Ovary (tissue), 9 donors: ENCODE measurements around the gene SLC13A5. TPM values are rescaled to one million over a fixed set of nuclear protein-coding genes. Genes with fewer than 3 reads are reported as not detected.
A peak's percentile ranks its signal among the peaks of the same experiment; 100 is the strongest.

Experiments
- DNase-seq, 5 donors: peaks; one replicate each; pipeline ENCODE4 v3.0.0-alpha.2; 2019 to 2020
- H3K27ac ChIP-seq, 2 donors: fragments of 200-600 bp; one replicate each; pipeline versions ENCODE4 v1.5.1 to v1.8.0; 2019 to 2022
- H3K27me3 ChIP-seq: fragments of 200-600 bp; one replicate; pipeline ENCODE4 v1.8.0; 2022
- H3K36me3 ChIP-seq: fragments of 200-600 bp; sonication (generic); one replicate; pipeline ENCODE4 v1.5.1; 2019
- H3K4me1 ChIP-seq: one replicate; pipeline ENCODE4 v1.8.1; 2013; ENCODE audit warnings: mild to moderate bottlenecking, moderate library complexity; ENCODE audit not compliant: insufficient read depth
- H3K4me3 ChIP-seq: fragments of 200-600 bp; sonication (generic); one replicate; pipeline ENCODE4 v1.5.1; 2017
- H3K9me3 ChIP-seq, 2 donors: fragments of 200-600 bp in 1 of 2; sonication (generic) in 1 of 2; one replicate each; pipeline versions ENCODE4 v1.5.1 to v1.8.1; 2013 to 2019; ENCODE audit warnings: mild to moderate bottlenecking in 1 of 2, moderate library complexity in 1 of 2
- CTCF ChIP-seq, 3 donors: fragments of 450-650 bp in 2 of 3; fragments of 200-600 bp in 1 of 3; IDR thresholded peaks; one replicate each; pipeline versions ENCODE4 v1.5.1 to v1.8.0; 2016 to 2022; ENCODE audit warnings: antibody characterized with exemption in 3 of 3, mild to moderate bottlenecking in 1 of 3
- EP300 ChIP-seq: sonication (generic); formaldehyde crosslinking; IDR thresholded peaks from one replicate; pipeline ENCODE4 v1.6.1; 2017; ENCODE audit warnings: antibody characterized with exemption
- POLR2A ChIP-seq: fragments of 450-650 bp; IDR thresholded peaks from one replicate; pipeline ENCODE4 v1.6.1; 2017; ENCODE audit warnings: antibody characterized with exemption, mild to moderate bottlenecking, moderate library complexity
- WGBS, 3 donors: extraction: QIAGEN DNeasy Blood & Tissue Kit in 1 of 3; methylation state at CpG; one replicate each; pipeline versions ENCODE4 v1.1.5 to v1.1.7; 2013 to 2017; 5-methylcytosine and 5-hydroxymethylcytosine counted together
- intact Hi-C, 4 donors: fragments of 100-400 bp; cut with DNase I; formaldehyde crosslinking; loops; one replicate each; pipeline versions ENCODE4 v1.11.0 to v1.15.1; 2022 to 2023
- polyA plus RNA-seq, 2 donors: library from polyadenylated mRNA; stranded (reverse); fragments of 200-250 nt in 1 of 2; fragments of 350-450 nt in 1 of 2; fragmentation: Illumina TruSeq in 1 of 2; extraction: RNeasy Lipid Tissue Mini Kit (QIAGEN cat#74804) in 1 of 2; gene quantifications; one replicate each; pipeline ENCODE4 v1.2.3, GENCODE V29; 2013 to 2014
- total RNA-seq, 7 donors: library from RNA; depleted of rRNA in 2 of 7; stranded (reverse); fragments of >200 nt in 2 of 7; fragmentation: NEBNext Ultra II Directional in 3 of 7; extraction: Animal tissue kit (Norgen Biotek cat#: 25700) in 3 of 7; gene quantifications; one replicate each; pipeline versions ENCODE4 v1.1.0 to v1.2.4, GENCODE V29; 2016 to 2023
- donor health status: DM: no; HTN: no; CAD: no; lungs with moderate emphysema.
- donor health status: DM: no; HTN: no; CAD: no.
- donor health status: Bipolar disorder and iron deficiency.
- donor health status: DM: yes; HTN: yes; CAD: no.
- donor health status: DM: no; HTN: no; CAD: no.
- donor health status: DM: yes; HTN: yes; CAD: no.

Gene SLC13A5
- total and polyA plus RNA-seq, 9 donors = 0.45 to 2.6 (median 1.4) TPM

DNA sequence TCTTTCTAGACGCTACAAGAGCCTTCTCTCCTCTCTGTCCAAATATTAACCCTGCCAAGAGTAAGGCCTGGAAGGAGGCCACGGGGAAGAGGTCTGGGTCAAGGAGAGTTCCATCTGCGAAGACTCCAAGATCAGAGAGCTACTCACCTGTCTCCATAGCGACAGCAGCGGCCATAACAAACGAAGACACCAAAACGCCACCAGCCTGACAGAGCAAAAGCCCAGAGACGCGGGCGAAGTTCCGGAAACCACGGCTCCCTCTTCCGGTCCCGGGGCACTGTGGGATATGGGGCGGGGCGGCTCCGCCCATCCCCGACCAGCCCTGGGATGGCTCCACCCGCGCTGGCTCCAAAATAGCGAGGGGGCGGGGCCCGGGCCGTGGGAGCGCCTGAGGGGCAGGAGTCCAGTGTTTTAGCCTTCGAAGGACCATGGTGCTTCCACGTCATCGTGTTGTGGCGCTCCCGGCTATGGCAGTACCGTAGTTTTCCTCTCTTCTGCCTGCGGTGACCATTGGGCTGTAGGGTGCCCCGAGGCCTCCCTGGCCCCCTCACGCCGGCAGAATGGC is 61.7 kb downstream of the SLC13A5 start, which contains the start of the genes C17orf100 and MED31:
Gene C17orf100 (plus strand): TSS at position 409 of the 565 bp plus-strand sequence. CDS start 152 bp downstream, at position 561.
Gene MED31 (minus strand): TSS at position 252 of the 565 bp plus-strand sequence. CDS start 77 bp downstream, at position 175.
- 1 to 4% (median 2%) methylated on average over 14 to 35 of the region's 35 CpGs for WGBS, 3 donors
- Histone ChIP-seq H3K4me1 (peaks cover 6% of the 10 kb centered on the region), H3K4me3 (peak within 1 kb of the TSS; percentile 86), H3K9me3 (no peaks in the 10 kb centered on the region), H3K36me3 (no peaks in the 10 kb centered on the region), H3K27me3 (no peaks in the 10 kb centered on the region), H3K27ac (peak within 1 kb of the TSS in 1 of 2 donors; percentile 60)
- intact Hi-C loops = no loop called here
- TF ChIP-seq CTCF (IDR thresholded peaks at IDR 0.05) (no peak), POLR2A (peak; percentile 48)
- peak; percentile 92 to 97 (median 95) for DNase-seq

GRCh38 chr17:6648181-6648580 is 65.0 kb downstream of the SLC13A5 start:
- H3K4me1 ChIP-seq = peaks cover 4% of the 10 kb centered on the region
- H3K36me3 ChIP-seq = no peaks in the 10 kb centered on the region
- intact Hi-C loops = no loop called here
- no peak for DNase-seq
- TF ChIP-seq CTCF (IDR thresholded peaks at IDR 0.05) = no peak
- no peak for TF ChIP-seq EP300
- no peak for TF ChIP-seq POLR2A
- no peaks in the 10 kb centered on the region for H3K27me3 ChIP-seq
- no peak overlapping the region for H3K27ac ChIP-seq
- no peaks in the 10 kb centered on the region for H3K9me3 ChIP-seq
- H3K4me3 ChIP-seq = no peak overlapping the region

GRCh38 chr17:6643451-6644125 is 69.6 kb downstream of the SLC13A5 start:
- Histone ChIP-seq H3K9me3 (no peaks in the 10 kb centered on the region), H3K4me1 (peaks cover 12% of the 10 kb centered on the region), H3K27me3 (no peaks in the 10 kb centered on the region), H3K4me3 (no peak overlapping the region), H3K27ac (no peak overlapping the region), H3K36me3 (no peaks in the 10 kb centered on the region)
- WGBS, 3 donors = 53 to 80% (median 77%) methylated on average over 5 of the region's 5 CpGs
- no peak for DNase-seq
- intact Hi-C loops = no loop called here
- TF ChIP-seq POLR2A = no peak

- H3K36me3 ChIP-seq = no peaks in the 10 kb centered on the region
- intact Hi-C loops = no loop called here
- no peak overlapping the region for H3K27ac ChIP-seq
- no peaks in the 10 kb centered on the region for H3K27me3 ChIP-seq
- no peak for TF ChIP-seq POLR2A
- TF ChIP-seq EP300 = no peak
- TF ChIP-seq CTCF (IDR thresholded peaks at IDR 0.05) = no peak
- H3K9me3 ChIP-seq = no peaks in the 10 kb centered on the region
- WGBS, 3 donors = 66 to 70% (median 68%) methylated on average over 2 of the region's 2 CpGs
- DNase-seq = no peak
- H3K4me1 ChIP-seq = peaks cover 18% of the 10 kb centered on the region
- H3K4me3 ChIP-seq = no peak overlapping the region
These were observed 70.6 kb downstream of the SLC13A5 start for GRCh38 chr17:6642592-6642991.

- no peak for DNase-seq
- TF ChIP-seq POLR2A (no peak), EP300 (no peak), CTCF (IDR thresholded peaks at IDR 0.05) (no peak)
- WGBS, 3 donors = 2 to 5% (median 3%) methylated on average over 20 of the region's 20 CpGs
- Histone ChIP-seq H3K9me3 (no peaks in the 10 kb centered on the region), H3K4me3 (peak overlapping the region; percentile 76), H3K4me1 (peaks cover 18% of the 10 kb centered on the region), H3K27ac (peak overlapping the region in 1 of 2 donors; percentile 62), H3K36me3 (no peaks in the 10 kb centered on the region), H3K27me3 (no peaks in the 10 kb centered on the region)
- intact Hi-C loops = no loop called here
These were observed 71.8 kb downstream of the SLC13A5 start for GRCh38 chr17:6641247-6641863.
